Psoas muscle (tissue), 8 donors: ENCODE measurements around the gene CDON. TPM values are rescaled to one million over a fixed set of nuclear protein-coding genes. Genes with fewer than 3 reads are reported as not detected.

Experiments used
- ATAC-seq, 4 donors: fragments of 200-7000 bp; cut with Tn5 transposase; one replicate each; pipeline ENCODE4 v1.9.1; 2020; ENCODE audit warnings: moderate library complexity in 3 of 4, mild to moderate bottlenecking in 2 of 4
- DNase-seq, 2 donors: peaks; one replicate each; pipeline ENCODE4 v3.0.0-alpha.2; 2020
- H3K27ac ChIP-seq: fragments of 200-600 bp; one replicate; pipeline ENCODE4 v1.8.0; 2022
- H3K27me3 ChIP-seq, 3 donors: fragments of 200-600 bp in 1 of 3; one replicate each; pipeline versions ENCODE4 v1.6.1 to v1.8.0; 2013 to 2022; ENCODE audit warnings: low read length in 2 of 3, mild to moderate bottlenecking in 2 of 3, moderate library complexity in 1 of 3; ENCODE audit not compliant: insufficient read depth in 3 of 3
- H3K36me3 ChIP-seq, 2 donors: fragments of 200-600 bp in 1 of 2; one replicate each; pipeline versions ENCODE4 v1.6.1 to v1.8.0; 2013 to 2022; ENCODE audit warnings: low read depth in 1 of 2, mild to moderate bottlenecking in 1 of 2, moderate library complexity in 1 of 2; ENCODE audit not compliant: insufficient read depth in 1 of 2
- H3K4me1 ChIP-seq: fragments of 200-600 bp; one replicate; pipeline ENCODE4 v1.8.0; 2022
- H3K4me3 ChIP-seq: fragments of 200-600 bp; one replicate; pipeline ENCODE4 v1.8.0; 2022; ENCODE audit warnings: mild to moderate bottlenecking
- H3K9me3 ChIP-seq: fragments of 200-600 bp; one replicate; pipeline ENCODE4 v1.8.0; 2022
- WGBS, 3 donors: extraction: QIAGEN DNeasy Blood & Tissue Kit; methylation state at CpG; one replicate each; pipeline versions ENCODE4 v1.1.6 to v1.1.7; 2013; 5-methylcytosine and 5-hydroxymethylcytosine counted together
- intact Hi-C, 2 donors: fragments of 100-400 bp; cut with DNase I; formaldehyde crosslinking; loops; one replicate each; pipeline versions ENCODE4 v1.11.0 to v1.14.2; 2022
- polyA plus RNA-seq, 3 donors: library from polyadenylated mRNA; stranded (reverse); fragments of 200-250 nt; gene quantifications; one replicate each; pipeline ENCODE4 v1.2.3, GENCODE V29; 2013
- total RNA-seq, 4 donors: library from RNA; stranded (reverse); fragmentation: NEBNext Ultra II Directional in 2 of 4; extraction: Animal tissue kit (Norgen Biotek cat#: 25700) in 2 of 4; gene quantifications; one replicate each; pipeline versions ENCODE4 v1.2.1 to v1.2.4, GENCODE V29; 2021 to 2023
- TF ChIP-seq, protein P1 (sequence below): fragments of 200-600 bp; IDR thresholded peaks from one replicate; pipeline ENCODE4 v1.8.0; 2022; ENCODE audit warnings: antibody characterized with exemption
- donor health status: healthy with polysubstance abuse.
- donor health status: DM: no; HTN: no; CAD: no; lungs with moderate emphysema.
- donor health status: Bipolar disorder and iron deficiency.
- donor health status: healthy.
- donor health status: DM: yes; HTN: yes; CAD: no.
- donor health status: DM: no; HTN: no; CAD: no.
- donor health status: DM: no; HTN: no; CAD: no.
- donor health status: DM: yes; HTN: yes; CAD: no.

CDON gene
- total and polyA plus RNA-seq, 7 donors: 0.63 to 5.6 (median 1.3) TPM

GRCh38 chr11:125955856-125956255 lies 106.8 kb downstream of the CDON start:
- intact Hi-C loops: no loop called here
- Histone ChIP-seq H3K4me3 (no peak overlapping the region), H3K27ac (no peak overlapping the region), H3K4me1 (no peaks in the 10 kb centered on the region), H3K36me3 (no peaks in the 10 kb centered on the region), H3K27me3 (no peaks in the 10 kb centered on the region), H3K9me3 (no peaks in the 10 kb centered on the region)
- TF ChIP-seq, protein P1, sequence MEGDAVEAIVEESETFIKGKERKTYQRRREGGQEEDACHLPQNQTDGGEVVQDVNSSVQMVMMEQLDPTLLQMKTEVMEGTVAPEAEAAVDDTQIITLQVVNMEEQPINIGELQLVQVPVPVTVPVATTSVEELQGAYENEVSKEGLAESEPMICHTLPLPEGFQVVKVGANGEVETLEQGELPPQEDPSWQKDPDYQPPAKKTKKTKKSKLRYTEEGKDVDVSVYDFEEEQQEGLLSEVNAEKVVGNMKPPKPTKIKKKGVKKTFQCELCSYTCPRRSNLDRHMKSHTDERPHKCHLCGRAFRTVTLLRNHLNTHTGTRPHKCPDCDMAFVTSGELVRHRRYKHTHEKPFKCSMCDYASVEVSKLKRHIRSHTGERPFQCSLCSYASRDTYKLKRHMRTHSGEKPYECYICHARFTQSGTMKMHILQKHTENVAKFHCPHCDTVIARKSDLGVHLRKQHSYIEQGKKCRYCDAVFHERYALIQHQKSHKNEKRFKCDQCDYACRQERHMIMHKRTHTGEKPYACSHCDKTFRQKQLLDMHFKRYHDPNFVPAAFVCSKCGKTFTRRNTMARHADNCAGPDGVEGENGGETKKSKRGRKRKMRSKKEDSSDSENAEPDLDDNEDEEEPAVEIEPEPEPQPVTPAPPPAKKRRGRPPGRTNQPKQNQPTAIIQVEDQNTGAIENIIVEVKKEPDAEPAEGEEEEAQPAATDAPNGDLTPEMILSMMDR: no peak
- DNase-seq (no peak), ATAC-seq (no peak)
- 90 to 97% (median 92%) methylated on average over 2 of the region's 2 CpGs for WGBS, 3 donors

GRCh38 chr11:125954945-125955640 lies 107.6 kb downstream of the CDON start:
- Histone ChIP-seq H3K4me3 (no peak overlapping the region), H3K36me3 (no peaks in the 10 kb centered on the region), H3K27me3 (no peaks in the 10 kb centered on the region), H3K9me3 (no peaks in the 10 kb centered on the region), H3K27ac (no peak overlapping the region), H3K4me1 (no peaks in the 10 kb centered on the region)
- intact Hi-C loops: no loop called here
- 91 to 95% (median 94%) methylated on average over 15 of the region's 15 CpGs for WGBS, 3 donors
- DNase-seq (no peak), ATAC-seq (no peak)
- TF ChIP-seq, protein P1: no peak

DNA sequence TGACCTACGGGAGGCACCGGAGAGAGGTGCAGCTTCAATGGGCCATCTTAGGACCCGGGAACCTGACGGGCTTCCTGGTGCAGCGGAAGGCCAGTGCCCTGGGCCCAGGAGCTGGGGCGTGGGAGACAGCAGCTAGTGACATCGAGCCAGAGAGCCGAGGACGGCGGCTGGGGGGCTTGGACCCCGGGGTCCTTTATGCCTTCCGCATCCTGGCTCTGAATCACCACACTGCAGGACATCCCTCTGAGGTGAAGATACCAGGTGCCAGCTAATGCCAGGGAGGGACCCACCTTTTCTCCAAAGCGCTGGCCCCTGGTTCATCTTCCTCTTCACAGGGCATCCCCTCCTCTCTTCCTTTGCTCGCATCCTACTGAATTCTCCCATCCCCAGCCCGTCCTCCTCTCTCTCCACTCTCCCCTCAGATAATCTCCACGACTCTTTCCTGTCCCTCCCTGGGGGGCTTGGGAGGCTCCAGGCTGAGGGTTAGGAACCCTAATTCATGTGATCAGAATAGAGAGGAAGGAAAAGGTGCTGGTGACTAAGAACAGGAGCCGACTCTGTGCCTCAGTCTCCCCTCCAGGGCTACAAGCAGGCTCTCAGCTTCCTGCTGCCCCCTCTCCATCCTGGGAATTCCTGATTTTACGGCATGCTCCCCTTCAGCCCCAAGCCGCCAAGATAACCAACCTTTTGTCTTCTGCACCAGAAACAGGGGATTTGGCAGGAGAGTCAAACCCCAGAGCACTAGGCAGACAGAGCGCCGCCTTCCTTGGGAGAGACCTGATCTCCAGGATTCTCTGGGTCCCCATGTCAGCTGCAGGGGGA lies 108.3 kb downstream of the CDON start:
- H3K36me3 ChIP-seq: no peaks in the 10 kb centered on the region
- TF ChIP-seq, protein P1: no peak
- intact Hi-C loops: no loop called here
- DNase-seq (no peak), ATAC-seq (no peak)
- H3K4me3 ChIP-seq: no peak overlapping the region
- no peaks in the 10 kb centered on the region for H3K27me3 ChIP-seq
- H3K9me3 ChIP-seq: no peaks in the 10 kb centered on the region
- no peaks in the 10 kb centered on the region for H3K4me1 ChIP-seq
- WGBS, 3 donors: 90 to 92% (median 92%) methylated on average over 18 to 21 of the region's 21 CpGs
- no peak overlapping the region for H3K27ac ChIP-seq

- WGBS, 3 donors: 68 to 76% (median 71%) methylated on average over 18 to 20 of the region's 20 CpGs
- intact Hi-C loops: no loop called here
- no peaks in the 10 kb centered on the region for H3K9me3 ChIP-seq
- H3K36me3 ChIP-seq: no peaks in the 10 kb centered on the region
- no peak overlapping the region for H3K27ac ChIP-seq
- no peak for ATAC-seq
- no peak for DNase-seq
- no peak overlapping the region for H3K4me3 ChIP-seq
- H3K4me1 ChIP-seq: no peaks in the 10 kb centered on the region
- TF ChIP-seq, protein P1: no peak
- H3K27me3 ChIP-seq: no peaks in the 10 kb centered on the region
Measured at GRCh38 chr11:125953401-125953935, 109.2 kb downstream of the CDON start.
